GM18870 (cell line): ENCODE data around the gene PRKAB2.
"Not testable (repeated sequence)": the region's sequence is repeated elsewhere in the genome, so short reads cannot be mapped to it uniquely, and the experiment has no call there.

ENCODE experiments used
- ATAC-seq: cut with Tn5 transposase; IDR thresholded peaks from one replicate; pipeline ENCODE4 v1.9.1; 2021; ENCODE audit warnings: moderate library complexity; ENCODE audit not compliant: unreplicated experiment

Gene PRKAB2

GRCh38 chr1:147111381-147112130 lies 60.7 kb downstream of the PRKAB2 start:
- ATAC-seq, result no peak

GRCh38 chr1:147110872-147111271 lies 61.4 kb downstream of the PRKAB2 start:
- ATAC-seq, result no peak

- ATAC-seq, result no peak
Measured at GRCh38 chr1:147110434-147110833, 61.8 kb downstream of the PRKAB2 start.

GRCh38 chr1:147109762-147110161 lies 62.5 kb downstream of the PRKAB2 start:
- no peak for ATAC-seq

GRCh38 chr1:147109041-147109440 lies 63.2 kb downstream of the PRKAB2 start:
- ATAC-seq, result no peak

GRCh38 chr1:147106407-147106881 lies 65.8 kb downstream of the PRKAB2 start:
- ATAC-seq, result not testable (repeated sequence)

GRCh38 chr1:147105909-147106308 lies 66.4 kb downstream of the PRKAB2 start:
- no peak for ATAC-seq
